GM19397 (cell line): ENCODE measurements around the gene STEAP3.

Source experiments
- ATAC-seq: cut with Tn5 transposase; IDR thresholded peaks from one replicate; pipeline ENCODE4 v1.9.1; 2021; ENCODE audit warnings: mild to moderate bottlenecking, moderate library complexity; ENCODE audit not compliant: unreplicated experiment

Gene STEAP3

DNA sequence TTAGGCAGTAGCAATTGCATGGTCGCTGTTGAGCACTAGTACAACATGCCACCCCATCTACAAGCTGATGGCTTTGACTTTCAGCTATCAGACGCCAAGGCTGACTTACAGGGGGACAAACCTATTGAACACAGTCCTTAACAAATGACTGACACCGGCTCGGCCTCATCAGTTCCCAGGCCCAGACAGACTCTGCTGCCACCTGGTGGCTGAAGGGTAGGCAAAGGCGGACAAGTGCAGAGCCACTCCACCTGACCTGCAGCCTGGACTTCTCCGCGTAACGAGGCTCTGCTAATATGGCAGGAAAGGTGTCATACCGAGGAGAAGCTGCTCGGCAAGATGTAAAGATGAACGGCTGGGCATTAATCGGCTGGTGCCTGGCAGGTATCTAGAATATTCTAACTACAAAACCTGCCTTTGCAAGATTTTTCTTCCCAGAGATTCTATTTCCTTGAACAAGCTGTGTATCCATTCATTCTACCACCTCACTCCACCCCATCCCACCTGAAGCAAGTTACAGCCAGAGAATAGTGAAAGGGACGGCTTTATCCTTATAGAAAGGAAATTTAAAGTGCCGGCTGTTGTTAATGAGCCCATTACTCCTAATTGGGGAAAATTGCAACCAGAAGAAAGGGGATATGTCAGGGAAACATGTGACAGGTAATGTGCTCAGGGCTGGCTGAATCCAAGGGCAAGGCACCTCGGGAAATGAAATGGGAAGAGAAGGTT, 67.4 kb downstream of the STEAP3 start:
- ATAC-seq = peak; percentile 69

GRCh38 chr2:119291588-119292167, 68.0 kb downstream of the STEAP3 start:
- no peak for ATAC-seq

GRCh38 chr2:119292226-119292625, 68.6 kb downstream of the STEAP3 start:
- ATAC-seq = no peak

GRCh38 chr2:119293254-119293653, 69.6 kb downstream of the STEAP3 start:
- no peak for ATAC-seq

DNA sequence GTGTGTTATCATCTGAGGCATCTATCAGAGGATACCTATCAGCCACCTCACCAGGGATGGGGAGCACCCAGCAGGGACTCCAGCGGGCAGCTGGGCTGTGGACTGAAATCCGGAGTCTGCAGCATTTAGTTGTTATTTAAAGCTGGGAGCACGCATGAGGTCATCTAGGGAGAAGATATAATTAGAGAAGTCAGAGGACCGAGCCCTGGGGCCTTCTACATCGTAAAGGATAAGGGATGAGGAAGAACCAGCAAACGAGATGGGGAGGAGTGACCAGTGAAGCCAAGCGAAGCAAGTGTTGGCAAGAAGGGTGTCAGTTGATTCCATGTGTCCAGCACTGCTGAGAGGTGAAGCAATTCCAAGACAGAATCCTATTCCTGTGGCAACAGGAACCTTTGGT, 70.3 kb downstream of the STEAP3 start:
- no peak for ATAC-seq

DNA sequence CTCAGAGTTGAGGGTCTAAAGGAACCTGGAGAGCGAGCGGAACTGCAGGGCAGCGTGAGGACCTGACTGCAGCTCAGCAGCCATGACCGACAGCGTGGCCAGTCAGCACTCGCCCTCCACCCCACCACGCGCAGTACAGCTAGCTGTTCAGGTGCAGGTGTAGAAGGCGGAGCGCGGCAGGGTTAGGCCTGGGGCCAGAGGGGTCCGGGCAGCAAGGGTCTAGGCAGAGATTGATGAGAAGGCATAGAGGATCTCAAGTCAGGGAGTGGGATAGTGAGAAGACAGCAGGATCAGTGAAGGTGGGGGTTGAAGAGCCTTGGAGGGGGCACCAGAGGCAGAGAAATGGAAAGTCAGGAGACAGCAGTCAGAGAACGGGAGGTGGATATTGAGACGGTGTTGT, 71.0 kb downstream of the STEAP3 start:
- no peak for ATAC-seq

DNA sequence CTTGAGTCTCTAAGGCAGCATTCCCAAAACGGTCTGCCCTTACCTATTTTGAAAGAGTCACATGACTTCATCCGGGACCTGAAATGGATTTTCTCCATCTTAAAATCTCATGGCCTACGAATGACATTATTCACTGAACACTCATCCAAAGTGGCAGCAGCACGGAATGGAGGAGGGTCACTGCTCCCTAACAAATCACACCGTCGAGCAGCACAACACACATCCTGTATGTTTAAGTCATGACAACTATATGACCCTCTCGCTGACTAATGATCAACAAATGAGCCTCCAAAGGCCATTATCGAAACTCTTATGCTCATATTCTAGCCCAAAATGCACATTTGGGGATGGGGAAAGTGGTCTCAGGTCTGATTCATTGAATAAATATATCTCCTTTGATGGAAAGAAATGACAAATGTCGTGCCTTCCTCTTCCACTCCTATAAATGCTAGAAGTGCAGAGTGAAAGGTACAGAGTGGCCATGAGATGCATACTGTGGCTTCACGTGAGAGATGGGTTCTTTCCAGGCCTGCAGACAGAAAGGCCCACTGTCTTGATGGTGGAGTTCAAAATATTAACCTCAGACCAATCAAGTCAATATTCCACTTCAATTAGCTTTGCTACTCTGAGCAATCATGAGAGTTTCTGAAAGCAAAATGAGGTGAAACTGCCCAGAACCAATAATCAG, 72.2 kb downstream of the STEAP3 start:
- no peak for ATAC-seq

GRCh38 chr2:119301413-119301812, 77.8 kb downstream of the STEAP3 start:
- ATAC-seq = no peak

GRCh38 chr2:119304847-119305246, 81.2 kb downstream of the STEAP3 start:
- ATAC-seq = no peak

GRCh38 chr2:119305497-119306195, 82.0 kb downstream of the STEAP3 start:
- ATAC-seq = no peak

DNA sequence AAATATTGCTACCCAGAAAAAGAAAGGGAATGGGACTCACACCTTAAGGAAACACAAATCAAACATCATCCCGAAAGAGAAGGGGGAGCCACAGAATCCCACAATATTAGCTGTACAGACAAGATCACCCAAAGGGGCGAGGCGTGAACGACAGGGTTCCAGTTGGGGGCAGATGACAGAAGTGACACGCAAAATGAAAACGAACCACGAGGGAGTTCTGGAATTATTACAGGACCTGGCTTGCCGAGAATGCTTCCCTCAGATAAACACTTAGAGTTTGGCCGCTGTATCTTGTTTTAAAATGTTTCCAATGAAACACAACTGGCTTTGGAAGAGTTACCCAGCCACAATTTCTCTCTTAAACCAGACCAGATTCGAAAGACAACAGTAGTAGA, 82.6 kb downstream of the STEAP3 start:
- ATAC-seq = no peak

DNA sequence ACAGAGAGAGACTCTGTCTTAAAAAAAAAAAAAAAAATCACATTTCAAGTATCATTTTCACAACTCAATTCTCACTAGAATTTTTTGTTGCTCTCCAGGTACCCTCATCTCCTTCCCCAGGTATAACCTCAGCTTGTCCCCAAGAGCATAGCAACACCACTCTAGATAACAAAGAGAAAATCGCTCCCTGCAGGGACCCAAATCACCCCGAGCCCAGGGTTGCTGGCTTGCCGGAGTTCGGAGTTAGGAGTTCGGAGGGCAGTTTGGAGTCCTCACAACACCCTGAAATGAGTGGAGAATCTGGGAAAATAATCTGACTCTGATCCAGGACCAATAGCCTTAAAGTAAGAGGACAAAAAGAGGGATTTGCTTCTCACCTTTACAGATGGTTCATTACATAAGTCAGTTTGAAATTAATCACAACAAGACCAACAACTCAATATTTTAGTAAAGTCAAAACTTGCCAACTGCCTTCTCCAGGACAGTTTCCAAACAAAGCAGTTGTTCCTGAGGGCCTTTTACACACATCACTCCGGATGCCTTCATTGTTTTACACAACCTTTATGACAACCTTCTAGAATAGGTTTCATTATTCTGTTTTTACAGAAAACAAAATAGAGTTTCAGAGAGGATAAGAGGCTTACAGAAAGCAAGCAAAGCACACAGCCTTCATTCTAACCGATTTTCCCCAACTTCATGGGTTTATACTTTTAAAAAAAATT, 83.9 kb downstream of the STEAP3 start:
- ATAC-seq = no peak

- ATAC-seq = no peak
These were observed 85.2 kb downstream of the STEAP3 start for GRCh38 chr2:119308793-119309330.

GRCh38 chr2:119311371-119311770, 87.7 kb downstream of the STEAP3 start:
- ATAC-seq = no peak

DNA sequence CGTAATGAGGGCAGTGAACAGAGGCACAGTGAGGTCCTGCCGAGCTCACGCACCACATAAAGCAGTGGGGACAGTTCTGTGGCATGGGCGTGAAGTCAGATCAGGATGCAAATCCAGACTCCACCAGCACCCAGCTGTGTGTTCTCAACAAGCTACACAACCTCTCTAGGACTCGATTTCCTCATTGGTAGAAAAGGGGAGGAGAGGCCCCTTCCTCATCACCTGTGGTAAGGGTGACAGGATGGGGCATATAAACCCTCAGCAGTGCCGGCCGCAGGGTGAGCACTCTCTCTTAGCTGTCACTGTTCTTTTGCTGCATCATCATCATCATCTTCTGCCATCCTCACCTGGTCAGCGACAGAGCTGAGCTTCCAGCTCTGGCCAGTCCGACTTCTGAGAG, 88.2 kb downstream of the STEAP3 start:
- ATAC-seq = no peak
